GM19328 (cell line): ENCODE results near the gene STK40.
A peak's percentile ranks its signal among the peaks of the same experiment; 100 is the strongest.

ENCODE experiments used
- ATAC-seq: cut with Tn5 transposase; IDR thresholded peaks from one replicate; pipeline ENCODE4 v1.9.1; 2021; ENCODE audit warnings: mild to moderate bottlenecking, moderate library complexity; ENCODE audit not compliant: unreplicated experiment

The STK40 gene, protein sequence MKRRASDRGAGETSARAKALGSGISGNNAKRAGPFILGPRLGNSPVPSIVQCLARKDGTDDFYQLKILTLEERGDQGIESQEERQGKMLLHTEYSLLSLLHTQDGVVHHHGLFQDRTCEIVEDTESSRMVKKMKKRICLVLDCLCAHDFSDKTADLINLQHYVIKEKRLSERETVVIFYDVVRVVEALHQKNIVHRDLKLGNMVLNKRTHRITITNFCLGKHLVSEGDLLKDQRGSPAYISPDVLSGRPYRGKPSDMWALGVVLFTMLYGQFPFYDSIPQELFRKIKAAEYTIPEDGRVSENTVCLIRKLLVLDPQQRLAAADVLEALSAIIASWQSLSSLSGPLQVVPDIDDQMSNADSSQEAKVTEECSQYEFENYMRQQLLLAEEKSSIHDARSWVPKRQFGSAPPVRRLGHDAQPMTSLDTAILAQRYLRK

GRCh38 chr1:36385410-36386264 lies at the start of gene STK40:
TSS of gene STK40 (minus strand) at chr1:36385924. CDS start at chr1:36361332, 24,592 bp downstream.
- peak; percentile 85 for ATAC-seq

DNA sequence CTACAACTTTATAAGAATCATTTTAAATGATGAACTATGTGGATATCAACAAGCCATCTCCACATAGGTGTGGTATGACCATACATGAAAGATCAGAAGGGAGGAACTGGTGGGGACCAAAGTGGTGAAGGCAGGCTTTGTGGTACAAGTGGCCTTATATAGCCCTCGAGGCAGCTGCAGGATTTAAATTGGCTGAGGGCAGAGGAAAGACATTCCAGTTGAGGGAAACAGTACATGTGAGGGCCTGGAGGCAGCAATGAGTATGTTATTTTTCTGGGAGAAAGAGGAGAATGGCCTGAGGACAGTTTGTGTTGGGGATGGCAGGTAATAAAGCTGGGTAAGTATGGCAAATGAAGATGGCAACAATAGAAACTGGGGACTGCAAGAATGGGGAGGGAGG lies 47.4 kb upstream of the STK40 start:
- no peak for ATAC-seq

DNA sequence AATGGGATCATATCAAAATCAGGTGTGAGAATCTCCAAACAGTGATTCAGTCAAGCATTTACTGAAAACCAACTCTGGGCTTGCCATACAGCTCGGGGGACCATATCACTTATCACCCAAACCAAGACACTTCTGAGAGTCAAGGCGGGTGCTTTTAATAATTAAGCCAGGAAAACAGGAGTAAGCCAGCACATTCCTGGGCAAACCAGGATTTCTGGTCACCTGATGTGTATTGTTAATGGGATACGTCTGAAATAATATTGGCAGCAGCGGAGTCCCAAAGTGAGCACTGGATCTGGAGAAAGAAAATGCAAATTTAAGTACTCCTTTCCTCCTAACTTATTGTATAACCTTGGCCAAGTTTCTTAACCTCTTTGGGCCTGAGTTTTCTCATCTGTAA lies 46.9 kb upstream of the STK40 start:
- ATAC-seq = no peak

DNA sequence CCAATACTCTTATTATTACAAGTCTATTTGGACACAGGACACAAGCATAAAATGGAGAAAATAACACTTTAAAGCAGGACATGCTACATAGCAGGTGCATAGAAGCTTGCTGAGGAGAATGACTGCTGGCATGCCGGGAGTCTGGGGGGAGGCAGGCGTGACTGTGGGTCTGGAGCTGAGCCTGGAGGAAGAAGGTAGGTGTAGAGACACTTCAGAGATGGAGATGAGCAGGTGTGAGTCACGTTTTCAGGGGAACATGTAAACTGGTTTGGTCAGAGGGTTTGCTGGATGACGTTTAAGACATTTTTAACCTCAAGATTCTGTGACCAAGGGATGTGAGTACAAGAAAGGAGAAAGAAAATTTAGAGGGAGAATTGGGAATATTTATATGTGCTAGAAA lies 40.1 kb upstream of the STK40 start:
- no peak for ATAC-seq

- no peak for ATAC-seq
These were observed 35.9 kb upstream of the STK40 start for GRCh38 chr1:36421649-36422048.

DNA sequence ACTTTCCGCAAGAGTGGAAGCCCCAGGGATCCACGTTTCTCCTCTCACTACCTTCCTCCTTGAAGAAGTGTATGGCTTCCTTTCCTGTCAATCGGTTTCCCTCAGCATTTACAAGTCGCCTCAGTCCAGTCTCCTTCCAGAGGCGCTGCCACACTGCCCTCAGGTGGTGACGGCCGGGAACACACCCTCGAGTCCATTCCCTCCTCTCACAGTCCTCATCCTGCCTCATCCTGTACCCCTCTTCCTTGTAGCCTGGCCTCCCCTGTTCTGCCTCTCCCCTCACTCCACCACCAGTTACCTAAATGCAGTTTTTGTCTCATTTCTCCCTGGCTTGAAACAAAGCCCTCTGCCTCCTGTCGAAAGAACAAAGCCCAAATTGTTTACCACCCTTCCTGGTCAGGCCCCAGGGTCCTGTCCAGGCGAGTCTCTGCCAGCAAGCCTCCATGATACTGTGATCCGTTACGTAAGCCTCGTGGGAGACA lies 35.2 kb upstream of the STK40 start:
- ATAC-seq = peak; percentile 60

GRCh38 chr1:36420409-36420808 lies 34.7 kb upstream of the STK40 start:
- no peak for ATAC-seq

- no peak for ATAC-seq
These were observed 33.8 kb upstream of the STK40 start for GRCh38 chr1:36419569-36419968.

DNA sequence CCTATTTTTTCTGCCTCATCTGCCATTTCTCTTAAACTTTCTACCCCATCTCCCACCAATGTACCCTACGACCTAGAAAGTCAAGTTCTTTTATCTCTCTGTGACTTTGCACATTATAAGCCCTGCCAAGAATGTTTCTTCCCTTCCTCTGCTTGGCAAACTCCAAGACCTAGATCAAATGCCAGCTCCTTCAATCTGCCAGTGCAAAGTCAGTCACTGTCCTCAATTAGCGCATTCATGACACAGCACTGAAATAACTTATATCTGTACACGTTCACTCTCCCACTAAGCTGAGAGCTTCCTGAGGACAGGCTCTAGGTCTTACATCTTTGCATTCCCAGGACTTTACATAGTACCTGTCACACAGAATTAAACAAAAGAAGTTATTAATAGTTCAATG lies 33.4 kb upstream of the STK40 start:
- no peak for ATAC-seq

DNA sequence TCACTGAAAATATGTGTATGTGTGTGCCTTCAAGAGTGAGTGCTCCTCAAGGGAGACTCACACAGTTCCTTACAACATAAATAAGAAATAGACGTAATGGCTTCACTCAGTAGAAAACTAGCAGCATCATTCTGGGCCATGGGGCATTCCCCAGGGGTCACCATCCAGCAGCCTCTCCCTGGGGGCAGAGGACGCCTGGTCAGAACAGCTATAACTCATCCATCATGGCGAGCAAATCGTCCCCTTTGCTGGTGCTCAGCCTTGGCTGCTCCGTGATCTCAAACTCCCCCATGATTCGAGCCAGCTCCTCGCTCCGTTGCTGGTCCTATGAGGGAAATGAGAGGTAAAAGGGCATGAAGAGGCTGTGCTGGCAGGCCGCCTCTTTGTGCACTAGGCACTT lies 32.2 kb upstream of the STK40 start:
- ATAC-seq = no peak

DNA sequence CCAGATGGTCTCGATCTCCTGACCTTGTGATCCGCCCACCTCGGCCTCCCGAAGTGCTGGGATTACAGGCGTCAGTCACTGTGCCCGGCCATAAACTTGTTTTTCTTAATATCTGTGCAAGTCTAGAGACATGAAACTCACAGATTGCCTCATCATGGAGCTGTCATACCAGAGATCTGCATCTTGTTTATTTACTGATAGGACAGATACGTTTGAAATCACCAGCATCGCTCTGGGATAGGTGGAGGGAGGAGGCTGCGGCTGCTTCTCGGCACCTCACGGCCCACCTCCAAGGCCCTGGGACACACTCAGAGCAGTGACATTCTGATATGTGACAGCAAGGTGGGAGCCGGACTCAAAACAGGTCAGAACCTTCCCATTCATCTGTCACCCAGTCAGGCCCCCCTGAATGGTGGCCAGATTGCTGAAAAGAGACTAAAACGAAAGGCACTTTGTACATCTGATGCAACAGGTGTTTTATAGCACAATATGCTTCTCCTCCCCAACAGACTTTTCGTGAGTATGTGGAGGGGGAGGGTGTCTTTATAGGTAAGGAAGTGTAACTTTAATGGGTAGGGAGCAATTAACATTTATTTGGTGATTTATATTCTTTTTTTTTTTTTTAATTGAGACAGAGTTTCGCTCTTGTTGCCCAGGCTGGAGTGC lies 30.1 kb upstream of the STK40 start:
- no peak for ATAC-seq

DNA sequence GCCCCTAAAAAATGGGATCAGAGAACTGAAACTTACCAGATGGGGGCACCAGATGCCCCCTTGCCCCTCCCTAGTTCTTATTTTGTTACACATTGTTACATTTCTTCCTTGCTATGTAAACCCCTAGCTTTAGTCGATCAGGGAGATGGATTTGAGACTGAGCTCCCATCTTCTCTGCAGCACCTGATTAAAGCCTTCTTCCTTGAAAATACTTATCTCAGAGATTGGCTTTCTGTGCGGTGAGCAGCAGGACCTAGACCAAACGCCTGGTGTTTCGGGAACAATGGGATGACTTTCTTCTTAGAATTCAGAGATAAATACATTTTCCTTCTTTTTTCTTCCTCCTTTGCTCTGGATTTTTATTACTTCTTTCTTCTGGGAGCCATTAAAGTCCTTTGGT lies 28.7 kb upstream of the STK40 start:
- no peak for ATAC-seq

- no peak for ATAC-seq
These were observed 26.2 kb upstream of the STK40 start for GRCh38 chr1:36411674-36412648.

DNA sequence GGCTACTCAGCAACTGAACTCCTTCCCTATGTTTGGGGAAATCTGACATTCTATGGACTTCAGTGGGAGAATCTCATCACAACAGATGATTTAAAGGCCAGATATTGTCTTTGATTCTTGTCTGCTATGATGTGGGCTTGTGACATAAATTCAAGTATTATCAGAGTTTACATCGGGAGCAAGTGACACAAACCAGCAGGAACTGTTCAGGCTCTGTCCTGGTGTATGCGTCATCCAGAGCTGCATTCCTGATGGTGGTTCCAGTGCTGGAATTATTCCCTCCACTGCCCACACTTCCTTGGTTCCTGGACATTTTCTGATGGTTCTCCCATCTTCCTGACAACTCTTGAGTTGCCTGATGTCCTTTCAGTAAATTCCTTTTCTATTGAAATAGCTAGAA lies 22.8 kb upstream of the STK40 start:
- no peak for ATAC-seq

GRCh38 chr1:36406440-36406839 lies 20.7 kb upstream of the STK40 start:
- no peak for ATAC-seq

- ATAC-seq = no peak
These were observed 16.8 kb upstream of the STK40 start for GRCh38 chr1:36402504-36402890.

DNA sequence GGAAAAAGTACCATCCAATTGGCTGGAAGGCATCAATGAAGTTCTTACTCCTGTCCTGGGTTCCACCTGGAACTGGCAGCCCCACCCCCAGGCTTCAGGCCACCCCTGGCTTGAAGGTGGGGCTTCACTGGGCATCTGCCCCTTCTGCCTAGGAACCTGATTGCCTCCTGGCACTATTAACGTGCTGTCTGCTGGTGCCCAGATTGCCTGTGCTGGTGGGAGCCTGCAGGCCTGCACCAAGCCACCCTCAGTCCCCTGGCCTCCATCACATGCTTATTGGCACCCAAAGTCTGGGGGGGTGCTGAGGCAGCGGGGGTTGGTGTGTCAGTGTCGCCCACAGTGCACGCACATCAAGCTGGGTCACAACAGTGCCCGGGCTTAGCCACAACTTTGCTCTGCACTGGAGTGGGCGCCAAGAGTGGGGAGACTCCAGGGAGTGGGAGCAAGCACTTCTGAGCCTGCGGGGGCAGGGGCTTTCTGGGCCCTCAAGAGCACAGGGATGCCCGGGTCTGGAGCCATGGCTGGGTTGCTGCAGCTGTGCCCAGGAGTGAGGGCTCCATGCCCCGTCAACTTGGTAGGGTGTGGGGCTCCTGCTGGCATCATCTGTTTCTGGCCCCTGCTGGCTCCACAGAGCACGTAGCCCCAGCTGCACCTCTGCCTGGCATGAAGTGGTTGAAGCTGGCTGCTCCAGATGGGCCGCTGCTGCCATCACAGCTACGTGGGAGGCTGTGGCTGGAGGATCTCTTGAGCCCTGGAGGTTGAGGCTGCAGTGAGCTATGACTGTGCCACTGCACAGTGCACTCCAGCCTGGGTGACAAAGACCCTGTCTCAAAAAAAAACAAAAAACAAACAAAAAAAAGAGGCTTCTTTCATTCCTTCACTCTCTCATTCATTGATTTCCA lies 16.1 kb upstream of the STK40 start:
- ATAC-seq = no peak

DNA sequence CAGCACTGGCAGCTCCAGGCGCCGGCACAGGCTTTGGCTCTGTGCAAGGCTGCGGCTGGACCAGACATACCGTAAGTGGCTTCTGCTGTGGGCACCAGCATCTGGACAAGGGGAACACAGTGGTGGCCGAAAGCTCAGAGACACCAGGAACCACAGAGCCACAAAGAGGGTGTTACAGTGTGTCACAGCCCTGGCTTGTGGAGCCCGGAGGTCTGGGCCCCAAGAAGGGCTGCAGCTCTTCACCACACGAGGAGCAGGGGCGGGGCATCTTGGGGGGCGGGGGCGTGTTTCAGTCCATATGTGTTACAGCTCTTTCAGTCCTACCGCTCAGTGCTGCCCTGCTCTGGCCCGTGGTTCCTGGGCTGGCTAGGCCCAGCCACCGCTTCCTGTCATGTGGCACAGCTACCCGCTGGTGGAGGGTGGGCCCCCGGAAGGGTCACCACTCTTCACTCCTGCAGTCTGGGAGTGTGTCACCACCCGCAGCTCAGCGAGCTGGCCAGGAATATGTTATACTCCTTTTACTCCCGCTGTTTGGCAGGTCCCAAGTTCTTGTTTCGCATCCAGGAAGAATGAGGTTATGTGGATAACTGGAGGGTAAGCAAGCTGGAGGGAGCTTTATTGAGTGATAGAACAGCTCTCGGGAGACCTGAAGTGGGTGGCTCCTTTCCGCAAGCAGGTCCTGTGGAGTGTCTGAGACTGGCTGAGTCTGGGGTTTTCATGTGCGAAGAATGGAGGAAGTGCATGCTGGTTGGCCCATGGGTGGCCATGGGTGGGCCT lies 15.3 kb upstream of the STK40 start:
- ATAC-seq = peak; percentile 54

GRCh38 chr1:36400514-36400824 lies 14.7 kb upstream of the STK40 start:
- ATAC-seq = no peak
